ENCODE data around the gene SLC35G4. TPM values are rescaled to one million over a fixed set of nuclear protein-coding genes. Genes with fewer than 3 reads are reported as not detected.
"Not testable (repeated sequence)": the region's sequence is repeated elsewhere in the genome, so short reads cannot be mapped to it uniquely, and the experiment has no call there.

SLC35G4 gene
- polyA plus RNA-seq (not detected in 2 replicates), polyA minus RNA-seq (not detected in 2 replicates)

GRCh38 chr18:11609488-11609887 is at the start of gene SLC35G4:
Gene SLC35G4 (plus strand): TSS chr18:11609596. CDS start chr18:11609596, 0 bp downstream.
- H3F3A ChIP-seq (ENCODE audit: insufficient read depth, low read length, poor library complexity, severe bottlenecking); H3K4me2 ChIP-seq (ENCODE audit: low read length): not testable (repeated sequence)

GRCh38 chr18:11561293-11561692 is 48.1 kb upstream of the SLC35G4 start:
- Histone ChIP-seq H3K27ac (ENCODE audit: low read length) (no peak overlapping the region), H3K36me3 (ENCODE audit: insufficient read depth, low read length) (no peaks in the 10 kb centered on the region)

More at GRCh38 chr18:11609488-11609887, at the start of gene SLC35G4:
- H3K27me3 ChIP-seq (ENCODE audit: insufficient read depth, low read depth, low read length); H3K9me3 ChIP-seq (ENCODE audit: low read length); H3K27ac ChIP-seq (ENCODE audit: low read length); H3K9me2 ChIP-seq (ENCODE audit: insufficient read depth, low read length); H3K9ac ChIP-seq (ENCODE audit: low read length); H3K4me3 ChIP-seq (ENCODE audit: low read length); H3K36me3 ChIP-seq (ENCODE audit: insufficient read depth, low read length); H2AFZ ChIP-seq (ENCODE audit: low read depth, low read length); H4K20me1 ChIP-seq (ENCODE audit: insufficient read depth); H3K79me2 ChIP-seq (replicated peaks; ENCODE audit: insufficient read depth, low read length): not testable (repeated sequence)

More at GRCh38 chr18:11561293-11561692, 48.1 kb upstream of the SLC35G4 start:
- Histone ChIP-seq H3K27me3 (ENCODE audit: insufficient read depth, low read depth, low read length) (no peaks in the 10 kb centered on the region), H3K9me2 (ENCODE audit: insufficient read depth, low read length) (no peaks in the 10 kb centered on the region), H3K4me3 (ENCODE audit: low read length) (no peak overlapping the region), H3K79me2 (replicated peaks; ENCODE audit: insufficient read depth, low read length) (no peaks in the 10 kb centered on the region), H4K20me1 (ENCODE audit: insufficient read depth) (no peaks in the 10 kb centered on the region), H3K9ac (ENCODE audit: low read length) (no peak overlapping the region), H3F3A (ENCODE audit: insufficient read depth, low read length, poor library complexity, severe bottlenecking) (no peaks in the 10 kb centered on the region), H3K4me2 (ENCODE audit: low read length) (no peak overlapping the region), H2AFZ (ENCODE audit: low read depth, low read length) (no peak overlapping the region), H3K9me3 (ENCODE audit: low read length) (no peaks in the 10 kb centered on the region)
- TF ChIP-seq POLR2AphosphoS5 (IDR thresholded peaks at IDR 0.05), result no peak
- TF ChIP-seq TAF1 (IDR thresholded peaks at IDR 0.05; ENCODE audit: low read depth), result no peak
- TF ChIP-seq EZH2 (IDR thresholded peaks at IDR 0.05; ENCODE audit: borderline replicate concordance, insufficient read depth, low read length, poor library complexity, severe bottlenecking), result no peak
- no peak for TF ChIP-seq CTCF (IDR thresholded peaks at IDR 0.05; ENCODE audit: poor library complexity, severe bottlenecking)
- TF ChIP-seq RAD21 (conservative IDR thresholded peaks at IDR 0.05), result no peak
- TF ChIP-seq EP300 (conservative IDR thresholded peaks at IDR 0.05; ENCODE audit: poor library complexity, severe bottlenecking), result no peak
- no peak for TF ChIP-seq REST (IDR thresholded peaks at IDR 0.05; ENCODE audit: borderline replicate concordance)
- TF ChIP-seq SMC3 (conservative IDR thresholded peaks at IDR 0.05; ENCODE audit: poor library complexity), result no peak
- no peak for TF ChIP-seq MXI1 (conservative IDR thresholded peaks at IDR 0.05; ENCODE audit: poor library complexity, severe bottlenecking)

Data from neural cell (in vitro differentiated cells).